GM12878 (cell line): ENCODE results near the gene HOXB6.

Experiments used
- BACH1 ChIP-seq: fragments of 450-650 bp; IDR thresholded peaks from 2 replicates; pipeline ENCODE4 v1.6.1; 2017; ENCODE audit warnings: mild to moderate bottlenecking, borderline replicate concordance
- CTCF ChIP-seq, 3 experiments: IDR thresholded peaks in 2 of 3; conservative IDR thresholded peaks in 1 of 3; 2 replicates each; pipeline ENCODE4 v1.5.1; 2011; ENCODE audit warnings: low read depth in 3 of 3, low read length in 3 of 3, mild to moderate bottlenecking in 3 of 3, control low read depth in 2 of 3, moderate library complexity in 2 of 3, inconsistent platforms in 1 of 3, mixed read lengths in 1 of 3; ENCODE audit not compliant: control insufficient read depth in 2 of 3, insufficient read depth in 1 of 3; ENCODE audit errors: extremely low read depth in 1 of 3
- EP300 ChIP-seq, 2 experiments: fragments of 150-350 bp in 1 of 2; IDR thresholded peaks; 2 replicates each; pipeline ENCODE4 v1.6.1; 2011 to 2012; ENCODE audit warnings: low read depth in 2 of 2, low read length in 2 of 2, borderline replicate concordance in 1 of 2, improper control_type of control experiment in 1 of 2, inconsistent platforms in 1 of 2; ENCODE audit not compliant: control insufficient read depth in 1 of 2
- MEF2A ChIP-seq: IDR thresholded peaks from 2 replicates; pipeline ENCODE4 v1.6.1; 2011; ENCODE audit warnings: low read depth, mild to moderate bottlenecking, low read length, moderate library complexity; ENCODE audit not compliant: insufficient read depth
- MXI1 ChIP-seq: fragments of 150-350 bp; IDR thresholded peaks from 2 replicates; pipeline ENCODE4 v1.6.1; 2011; ENCODE audit warnings: low read depth, mild to moderate bottlenecking, inconsistent platforms, low read length, improper control_type of control experiment
- NR2C2 ChIP-seq: IDR thresholded peaks from 2 replicates; pipeline ENCODE4 v1.6.1; 2011; ENCODE audit warnings: borderline replicate concordance, low read depth; ENCODE audit not compliant: control insufficient read depth, insufficient read length
- POLR2A ChIP-seq: IDR thresholded peaks from 2 replicates; pipeline ENCODE4 v1.6.1; 2011; ENCODE audit warnings: low read depth, mild to moderate bottlenecking, low read length
- POLR2AphosphoS5 ChIP-seq: IDR thresholded peaks from 2 replicates; pipeline ENCODE4 v1.6.1; 2011; ENCODE audit warnings: mild to moderate bottlenecking, low read length, inconsistent platforms
- RAD21 ChIP-seq: IDR thresholded peaks from 2 replicates; pipeline ENCODE4 v1.6.1; 2011; ENCODE audit warnings: mild to moderate bottlenecking, low read depth, low read length, moderate library complexity; ENCODE audit not compliant: insufficient read depth
- SIN3A ChIP-seq: IDR thresholded peaks from 2 replicates; pipeline ENCODE4 v1.6.1; 2012; ENCODE audit warnings: low read depth, low read length, improper control_type of control experiment
- ZBTB33 ChIP-seq: fragments of 450-650 bp; IDR thresholded peaks from 2 replicates; pipeline ENCODE4 v1.6.1; 2017; ENCODE audit warnings: mild to moderate bottlenecking
- ZBTB4 ChIP-seq: fragments of 450-650 bp; formaldehyde crosslinking; IDR thresholded peaks from 2 replicates; pipeline ENCODE4 v1.4.0; 2022; ENCODE audit warnings: mild to moderate bottlenecking, moderate library complexity
- ZNF274 ChIP-seq: IDR thresholded peaks from one replicate; pipeline ENCODE4 v1.8.0; 2011; ENCODE audit not compliant: insufficient read length, insufficient read depth

- TF ChIP-seq MEF2A (no peak), NR2C2 (no peak), POLR2AphosphoS5 (no peak), CTCF (IDR thresholded peaks at IDR 0.05 in 2 of 3, conservative IDR thresholded peaks at IDR 0.05 in 1 of 3; ENCODE audit: control insufficient read depth in 2 of 3, extremely low read depth in 1 of 3, insufficient read depth in 1 of 3, low read depth in 3 of 3, low read length in 3 of 3) (no peak), RAD21 (no peak), EP300 (IDR thresholded peaks at IDR 0.05; ENCODE audit: borderline replicate concordance in 1 of 2, control insufficient read depth in 1 of 2, low read depth in 2 of 2, low read length in 2 of 2) (no peak), ZBTB33 (no peak), POLR2A (no peak), BACH1 (no peak), ZBTB4 (CRISPR knock-in tag) (no peak), ZNF274 (no peak), MXI1 (no peak), SIN3A (no peak)
These were observed 7.9 kb downstream of the HOXB6 start for GRCh38 chr17:48596735-48597527.
